GM12865 (cell line): ENCODE data around the gene DPH3.

ENCODE experiments used
- DNase-seq: peaks from one replicate; pipeline ENCODE4 v3.0.0; 2010; ENCODE audit warnings: low read depth
- H3K4me3 ChIP-seq: 2 replicates; pipeline ENCODE4 v1.5.1; 2011; ENCODE audit warnings: mild to moderate bottlenecking, low read depth, low read length, control low read depth
- TF ChIP-seq, protein P1 (sequence below): IDR thresholded peaks from 2 replicates; pipeline ENCODE4 v1.5.1; 2011; ENCODE audit warnings: low read length, control low read depth, low read depth, inconsistent platforms; ENCODE audit not compliant: insufficient read depth; ENCODE audit errors: missing control alignments

DPH3 gene

DNA sequence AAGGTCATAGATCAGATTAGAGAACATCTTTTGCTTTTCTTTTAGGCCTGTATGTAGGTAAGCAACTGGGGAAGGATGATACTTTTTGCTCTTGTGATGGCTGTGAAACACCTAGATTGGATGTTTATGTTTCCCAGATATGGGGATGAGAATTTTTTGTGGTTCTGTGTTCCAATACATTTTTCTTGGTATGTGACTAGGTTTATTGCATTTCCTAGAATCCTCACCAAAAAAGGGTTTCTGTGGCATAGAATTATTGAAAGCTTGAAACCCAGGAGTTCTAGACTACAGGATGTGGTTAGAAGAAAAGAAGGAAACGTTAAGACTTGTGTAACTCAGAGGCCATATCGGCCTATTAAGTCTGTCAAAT lies 26.1 kb upstream of the DPH3 start:
- H3K4me3 ChIP-seq, result no peak overlapping the region
- TF ChIP-seq, protein P1, sequence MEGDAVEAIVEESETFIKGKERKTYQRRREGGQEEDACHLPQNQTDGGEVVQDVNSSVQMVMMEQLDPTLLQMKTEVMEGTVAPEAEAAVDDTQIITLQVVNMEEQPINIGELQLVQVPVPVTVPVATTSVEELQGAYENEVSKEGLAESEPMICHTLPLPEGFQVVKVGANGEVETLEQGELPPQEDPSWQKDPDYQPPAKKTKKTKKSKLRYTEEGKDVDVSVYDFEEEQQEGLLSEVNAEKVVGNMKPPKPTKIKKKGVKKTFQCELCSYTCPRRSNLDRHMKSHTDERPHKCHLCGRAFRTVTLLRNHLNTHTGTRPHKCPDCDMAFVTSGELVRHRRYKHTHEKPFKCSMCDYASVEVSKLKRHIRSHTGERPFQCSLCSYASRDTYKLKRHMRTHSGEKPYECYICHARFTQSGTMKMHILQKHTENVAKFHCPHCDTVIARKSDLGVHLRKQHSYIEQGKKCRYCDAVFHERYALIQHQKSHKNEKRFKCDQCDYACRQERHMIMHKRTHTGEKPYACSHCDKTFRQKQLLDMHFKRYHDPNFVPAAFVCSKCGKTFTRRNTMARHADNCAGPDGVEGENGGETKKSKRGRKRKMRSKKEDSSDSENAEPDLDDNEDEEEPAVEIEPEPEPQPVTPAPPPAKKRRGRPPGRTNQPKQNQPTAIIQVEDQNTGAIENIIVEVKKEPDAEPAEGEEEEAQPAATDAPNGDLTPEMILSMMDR, result no peak
- DNase-seq, result peak; percentile 26

DNA sequence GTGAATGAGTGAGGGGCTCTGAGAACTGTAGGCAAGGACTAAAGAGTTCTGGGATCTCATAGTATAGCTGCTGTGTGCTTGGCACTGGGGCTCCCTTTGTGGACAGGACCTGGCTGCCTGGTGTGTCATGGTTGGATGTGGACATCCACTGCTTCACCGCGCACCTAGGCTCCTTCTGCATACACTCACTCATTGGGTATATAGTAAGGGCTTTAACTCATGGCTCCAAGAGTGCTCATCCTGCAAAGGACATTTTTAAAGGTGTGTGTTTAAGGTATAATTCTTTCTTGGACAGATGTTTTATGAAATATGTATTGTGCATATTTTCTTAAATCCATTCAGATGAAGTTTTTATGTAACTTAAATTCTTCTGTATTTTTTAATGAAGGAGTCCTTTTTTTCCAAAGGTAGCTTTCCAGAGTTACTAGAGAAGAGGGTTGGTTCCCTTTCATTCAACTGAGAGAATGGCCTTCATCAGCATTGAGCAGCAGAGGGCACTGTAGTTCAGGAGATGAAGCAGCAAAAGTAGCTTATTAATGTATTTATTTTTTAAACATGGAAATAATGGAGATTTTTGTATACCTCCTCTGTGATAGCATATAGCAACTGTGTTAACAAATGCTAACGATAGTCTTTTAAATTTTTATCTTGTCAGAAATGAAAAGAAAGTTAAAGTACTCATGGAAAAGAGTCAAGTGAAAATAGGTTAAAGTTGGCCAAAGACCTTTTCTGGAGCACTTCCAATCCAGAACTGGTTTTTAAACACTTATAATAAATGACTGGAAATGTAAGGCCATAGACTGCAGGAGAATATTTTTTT lies 25.5 kb upstream of the DPH3 start:
- no peak overlapping the region for H3K4me3 ChIP-seq
- TF ChIP-seq, protein P1, result peak; percentile 67
- peak; percentile 56 for DNase-seq

DNA sequence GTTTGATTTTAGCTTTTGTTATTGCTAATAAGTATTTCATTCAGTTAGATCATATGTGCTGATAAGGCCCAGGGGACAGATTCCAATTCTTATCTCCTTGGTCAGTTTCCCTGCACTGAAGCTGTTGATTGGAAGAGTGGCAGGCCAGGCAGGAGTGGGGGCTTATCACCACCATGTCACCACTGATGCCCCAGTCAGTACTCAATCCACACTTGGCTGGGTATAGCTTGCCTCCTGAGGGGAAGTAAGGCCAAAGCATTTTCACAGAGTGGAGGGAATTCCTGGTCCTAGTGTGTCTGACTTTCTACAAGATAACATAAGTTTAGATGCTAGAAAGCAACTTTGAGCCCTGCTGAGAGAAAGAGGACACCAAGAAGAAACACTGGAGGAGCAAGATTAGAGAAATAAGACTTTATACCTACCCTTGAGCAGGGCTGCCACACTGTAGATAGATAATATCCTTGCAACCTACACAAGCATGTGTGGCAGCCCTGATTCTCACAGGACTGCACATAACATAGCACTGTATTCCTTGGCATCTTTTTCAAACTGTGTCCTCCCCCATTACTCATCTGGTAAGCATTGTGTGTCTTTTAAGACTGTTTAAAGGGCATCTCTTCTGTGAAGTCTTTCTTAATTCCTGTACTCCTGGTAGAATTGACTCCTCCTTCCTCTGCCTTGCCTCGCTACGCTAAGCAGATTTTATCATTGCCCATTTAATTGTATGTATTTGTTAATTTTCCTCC lies 24.6 kb upstream of the DPH3 start:
- TF ChIP-seq, protein P1, result no peak
- no peak overlapping the region for H3K4me3 ChIP-seq
- no peak for DNase-seq

DNA sequence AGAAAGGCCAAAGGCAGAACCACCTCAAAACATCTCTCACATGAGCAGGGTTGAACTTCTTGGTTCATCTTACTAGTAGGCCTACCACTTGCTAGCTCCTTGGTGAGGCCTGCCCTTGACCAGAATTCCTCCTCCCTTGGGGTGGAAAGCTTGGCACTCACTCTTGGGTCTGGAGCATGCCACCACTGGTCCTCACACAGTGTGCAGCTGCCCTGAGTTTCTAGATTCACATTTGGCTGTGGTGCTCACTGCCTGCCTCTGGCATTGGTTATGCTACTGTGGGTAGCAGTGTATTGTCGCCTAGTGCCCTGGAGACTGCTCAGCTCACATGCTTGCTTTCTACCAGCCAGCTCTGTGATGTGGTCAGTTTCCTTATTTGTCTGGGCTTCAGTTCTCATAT lies 23.9 kb upstream of the DPH3 start:
- no peak overlapping the region for H3K4me3 ChIP-seq
- TF ChIP-seq, protein P1, result no peak
- no peak for DNase-seq

DNA sequence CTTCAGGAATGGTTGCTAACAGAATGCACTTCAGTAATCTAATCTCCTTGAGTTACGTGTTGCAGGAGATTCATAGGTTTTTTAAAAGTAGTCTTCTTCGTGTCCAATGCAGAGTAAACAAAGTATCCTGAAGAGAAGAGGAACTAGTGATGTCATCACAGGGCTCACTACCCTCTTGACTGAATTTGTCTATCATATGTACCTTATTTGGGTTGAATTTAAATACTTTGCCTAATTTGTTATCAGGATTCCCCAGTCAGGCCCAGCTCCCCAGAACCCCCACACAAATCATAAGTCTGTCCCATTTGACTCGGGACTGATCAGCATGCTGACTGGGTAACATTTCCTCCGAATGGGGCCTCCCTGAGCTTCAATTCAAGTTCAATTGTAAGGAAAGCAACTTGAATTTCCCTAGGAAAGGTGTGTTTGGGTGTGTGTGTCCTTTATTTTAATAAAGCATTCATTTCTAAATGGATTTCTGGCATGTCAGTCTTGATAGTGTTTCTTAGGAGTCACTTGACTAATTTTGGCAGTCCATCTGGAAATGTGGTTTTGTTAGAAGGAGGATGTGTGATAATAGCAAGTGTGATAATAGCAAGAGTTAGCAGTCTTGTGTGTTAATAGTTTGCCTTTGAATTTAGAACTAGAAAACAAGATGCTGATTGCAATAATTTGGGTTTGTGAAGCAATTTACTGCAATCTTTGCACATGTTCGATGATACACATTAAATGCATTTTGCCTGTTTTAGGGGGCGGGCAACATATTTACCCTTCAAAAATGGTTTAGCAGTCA lies 22.2 kb upstream of the DPH3 start:
- TF ChIP-seq, protein P1, result no peak
- no peak for DNase-seq

GRCh38 chr3:16286161-16286560 lies 21.4 kb upstream of the DPH3 start:
- H3K4me3 ChIP-seq, result no peak overlapping the region
- peak; percentile 69 for DNase-seq
- TF ChIP-seq, protein P1, result no peak

More for the DNA sequence above, 22.2 kb upstream of the DPH3 start:
- H3K4me3 ChIP-seq, result no peak overlapping the region
